ENCODE data around the gene AURKAIP1. TPM values are rescaled to one million over a fixed set of nuclear protein-coding genes. Genes with fewer than 3 reads are reported as not detected.
A peak's percentile ranks its signal among the peaks of the same experiment; 100 is the strongest.

Gene AURKAIP1
- total and polyA plus RNA-seq, 2 of the 13 experiments (the other 11 are each of a cell fraction or from before 2014, with no cell fraction given) = 69.5 to 175 TPM

DNA sequence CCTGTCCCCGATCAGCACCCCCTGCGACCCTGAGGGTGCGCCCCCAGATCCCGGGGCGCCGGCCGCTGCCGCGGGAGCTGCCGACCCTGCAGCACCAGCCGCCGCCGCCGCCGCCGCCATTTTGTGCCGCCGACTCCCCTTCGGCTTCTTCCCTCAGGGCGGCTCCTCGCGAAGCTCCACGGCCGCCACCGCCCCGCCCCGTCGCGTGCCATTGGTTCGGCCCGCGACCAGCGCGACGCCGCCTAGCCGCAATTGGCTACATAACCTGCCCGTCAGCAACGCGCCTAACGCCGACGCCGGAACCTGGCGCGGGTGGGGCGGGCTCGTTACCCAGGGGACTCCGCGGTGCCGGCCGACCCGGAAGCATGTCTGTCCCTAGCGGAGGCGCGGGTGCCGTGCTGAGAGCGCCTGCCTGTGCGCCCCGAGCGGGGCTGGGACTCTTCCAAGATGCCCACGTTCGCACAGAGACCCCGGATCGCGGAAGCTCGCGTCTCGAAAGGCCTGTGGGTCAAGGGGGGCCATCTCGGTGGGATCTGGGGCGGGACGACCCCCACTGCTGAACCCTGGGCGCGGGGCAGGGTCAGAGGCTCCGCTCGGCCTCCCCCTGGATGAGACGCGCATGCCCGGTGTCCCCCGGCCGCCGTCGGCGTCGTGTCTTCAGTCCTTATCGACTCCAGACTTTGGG lies 24.3 kb upstream of the AURKAIP1 start, which contains the start of gene CCNL2 (continued):
- TF ChIP-seq FOXP1 (IDR thresholded peaks at IDR 0.05) = no peak
- no peak; the same call in 1 of the 2 replicates for TF ChIP-seq FOXP1 (CRISPR knock-in tag; IDR thresholded peaks at IDR 0.05)
- TF ChIP-seq ZNF607 (CRISPR knock-in tag; IDR thresholded peaks at IDR 0.05; ENCODE audit: borderline replicate concordance) = no peak; the same call in 1 of the 2 replicates
- 0 out of 2 replicates have a peak, but pooled peaks have one; percentile 31 for TF ChIP-seq ZSCAN9 (CRISPR knock-in tag; IDR thresholded peaks at IDR 0.05; ENCODE audit: borderline replicate concordance)
- TF ChIP-seq, protein P1, sequence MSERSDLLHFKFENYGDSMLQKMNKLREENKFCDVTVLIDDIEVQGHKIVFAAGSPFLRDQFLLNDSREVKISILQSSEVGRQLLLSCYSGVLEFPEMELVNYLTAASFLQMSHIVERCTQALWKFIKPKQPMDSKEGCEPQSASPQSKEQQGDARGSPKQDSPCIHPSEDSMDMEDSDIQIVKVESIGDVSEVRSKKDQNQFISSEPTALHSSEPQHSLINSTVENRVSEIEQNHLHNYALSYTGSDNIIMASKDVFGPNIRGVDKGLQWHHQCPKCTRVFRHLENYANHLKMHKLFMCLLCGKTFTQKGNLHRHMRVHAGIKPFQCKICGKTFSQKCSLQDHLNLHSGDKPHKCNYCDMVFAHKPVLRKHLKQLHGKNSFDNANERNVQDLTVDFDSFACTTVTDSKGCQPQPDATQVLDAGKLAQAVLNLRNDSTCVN (CRISPR knock-in tag; IDR thresholded peaks at IDR 0.05; ENCODE audit: borderline replicate concordance) = peak; percentile 39; the same call in 1 of the 2 replicates
- no peak for TF ChIP-seq ARID3A (IDR thresholded peaks at IDR 0.05; ENCODE audit: low read depth, low read length)
- TF ChIP-seq ZNF232 (CRISPR knock-in tag; IDR thresholded peaks at IDR 0.05; ENCODE audit: borderline replicate concordance) = no peak; the same call in 1 of the 2 replicates
- TF ChIP-seq HDAC1 (CRISPR knock-in tag; IDR thresholded peaks at IDR 0.05) = peak; percentile 97
- TF ChIP-seq ZBTB25 (CRISPR knock-in tag; IDR thresholded peaks at IDR 0.05) = peak; percentile 51; the same call in 1 of the 2 replicates
- TF ChIP-seq ARNTL (CRISPR knock-in tag; IDR thresholded peaks at IDR 0.05) = peak; percentile 85
- no peak for TF ChIP-seq CEBPG (CRISPR knock-in tag; IDR thresholded peaks at IDR 0.05)
- TF ChIP-seq ELF4 (CRISPR knock-in tag; IDR thresholded peaks at IDR 0.05; ENCODE audit: borderline replicate concordance) = peak; percentile 93
- TF ChIP-seq CSRNP1 (CRISPR knock-in tag; IDR thresholded peaks at IDR 0.05) = peak; percentile 44; the same call in 1 of the 2 replicates
- TF ChIP-seq ZNF687 (CRISPR knock-in tag; IDR thresholded peaks at IDR 0.05) = peak; percentile 80
- TF ChIP-seq HNF1B (CRISPR knock-in tag; IDR thresholded peaks at IDR 0.05) = peak; percentile 54
- no peak for TF ChIP-seq ZMYM2 (CRISPR knock-in tag; IDR thresholded peaks at IDR 0.05)
